Trophoblast cell (in vitro differentiated cells and primary cell): ENCODE measurements around the gene GRK1.

ENCODE experiments used
- DNase-seq, 2 donors: peaks; one replicate each; pipeline ENCODE4 v3.0.0-alpha.2; 2016
- H2AFZ ChIP-seq: 2 replicates; pipeline ENCODE4 v1.6.1; 2013; ENCODE audit warnings: low read length, moderate library complexity, mild to moderate bottlenecking; ENCODE audit not compliant: insufficient read depth, poor library complexity
- H2AK5ac ChIP-seq: 2 replicates; pipeline ENCODE4 v1.6.1; 2013; ENCODE audit warnings: mild to moderate bottlenecking, low read length
- H2BK120ac ChIP-seq: 2 replicates; pipeline ENCODE4 v1.6.1; 2013; ENCODE audit warnings: low read length, mild to moderate bottlenecking, moderate library complexity; ENCODE audit not compliant: insufficient read depth, poor library complexity
- H2BK12ac ChIP-seq: 2 replicates; pipeline ENCODE4 v1.6.1; 2013; ENCODE audit warnings: mild to moderate bottlenecking, low read length, moderate library complexity
- H2BK5ac ChIP-seq: 2 replicates; pipeline ENCODE4 v1.6.1; 2013; ENCODE audit warnings: low read length, low read depth, moderate library complexity, mild to moderate bottlenecking; ENCODE audit not compliant: poor library complexity
- H3K14ac ChIP-seq: 2 replicates; pipeline ENCODE4 v1.6.1; 2013; ENCODE audit warnings: mild to moderate bottlenecking, low read length
- H3K18ac ChIP-seq: 2 replicates; pipeline ENCODE4 v1.6.1; 2013; ENCODE audit warnings: mild to moderate bottlenecking, low read length
- H3K23ac ChIP-seq: 2 replicates; pipeline ENCODE4 v1.6.1; 2013; ENCODE audit warnings: low read length
- H3K27ac ChIP-seq: 2 replicates; pipeline ENCODE4 v1.5.1; 2013; ENCODE audit warnings: low read depth, mild to moderate bottlenecking, inconsistent platforms, low read length, moderate library complexity
- H3K27me3 ChIP-seq: 2 replicates; pipeline ENCODE4 v1.6.1; 2013; ENCODE audit warnings: inconsistent platforms, mild to moderate bottlenecking, low read length, moderate library complexity; ENCODE audit not compliant: insufficient read depth
- H3K36me3 ChIP-seq, 2 experiments: 1 replicate in 1 of 2; 2 replicates in 1 of 2; pipeline ENCODE4 v1.6.1; 2013; ENCODE audit warnings: low read length in 2 of 2, mild to moderate bottlenecking in 2 of 2, moderate library complexity in 1 of 2; ENCODE audit not compliant: insufficient read depth in 2 of 2, control insufficient read depth in 1 of 2
- H3K4ac ChIP-seq: 2 replicates; pipeline ENCODE4 v1.6.1; 2013; ENCODE audit warnings: low read depth, mild to moderate bottlenecking, low read length, moderate library complexity
- H3K4me1 ChIP-seq, 2 experiments: 1 replicate in 1 of 2; 2 replicates in 1 of 2; pipeline ENCODE4 v1.6.1; 2013; ENCODE audit warnings: low read length in 2 of 2, mild to moderate bottlenecking in 2 of 2, moderate library complexity in 1 of 2; ENCODE audit not compliant: insufficient read depth in 2 of 2, control insufficient read depth in 1 of 2
- H3K4me2 ChIP-seq: 2 replicates; pipeline ENCODE4 v1.6.1; 2013; ENCODE audit warnings: inconsistent platforms, mild to moderate bottlenecking, low read length, moderate library complexity
- H3K4me3 ChIP-seq: 2 replicates; pipeline ENCODE4 v1.5.1; 2013; ENCODE audit warnings: mild to moderate bottlenecking, low read depth, low read length, inconsistent platforms
- H3K79me1 ChIP-seq: one replicate; pipeline ENCODE4 v1.6.1; 2013; ENCODE audit warnings: low read length
- H3K79me2 ChIP-seq: 2 replicates; pipeline ENCODE4 v1.6.1; 2013; ENCODE audit warnings: low read length, mild to moderate bottlenecking; ENCODE audit not compliant: control insufficient read depth, insufficient read depth, poor library complexity
- H3K9ac ChIP-seq: 2 replicates; pipeline ENCODE4 v1.6.1; 2013; ENCODE audit warnings: mild to moderate bottlenecking, low read length
- H3K9me3 ChIP-seq: 2 replicates; pipeline ENCODE4 v1.6.1; 2013; ENCODE audit warnings: low read depth, mild to moderate bottlenecking, control low read depth, inconsistent platforms, low read length; ENCODE audit not compliant: insufficient read depth
- H4K12ac ChIP-seq: 2 replicates; pipeline ENCODE4 v1.6.1; 2013; ENCODE audit warnings: low read depth, mild to moderate bottlenecking, low read length, moderate library complexity
- H4K8ac ChIP-seq: 2 replicates; pipeline ENCODE4 v1.6.1; 2013; ENCODE audit warnings: low read depth, mild to moderate bottlenecking, low read length, moderate library complexity
- H4K91ac ChIP-seq: one replicate; pipeline ENCODE4 v1.6.1; 2013; ENCODE audit warnings: low read depth, mild to moderate bottlenecking, low read length, moderate library complexity
- WGBS: extraction: QIAGEN DNeasy Blood & Tissue Kit; methylation state at CpG from one replicate; pipeline ENCODE4 v1.1.7; 2013; ENCODE audit warnings: missing lambda C conversion rate; ENCODE audit not compliant: insufficient read length, insufficient coverage; ENCODE audit errors: extremely low coverage; 5-methylcytosine and 5-hydroxymethylcytosine counted together

GRK1 gene

DNA sequence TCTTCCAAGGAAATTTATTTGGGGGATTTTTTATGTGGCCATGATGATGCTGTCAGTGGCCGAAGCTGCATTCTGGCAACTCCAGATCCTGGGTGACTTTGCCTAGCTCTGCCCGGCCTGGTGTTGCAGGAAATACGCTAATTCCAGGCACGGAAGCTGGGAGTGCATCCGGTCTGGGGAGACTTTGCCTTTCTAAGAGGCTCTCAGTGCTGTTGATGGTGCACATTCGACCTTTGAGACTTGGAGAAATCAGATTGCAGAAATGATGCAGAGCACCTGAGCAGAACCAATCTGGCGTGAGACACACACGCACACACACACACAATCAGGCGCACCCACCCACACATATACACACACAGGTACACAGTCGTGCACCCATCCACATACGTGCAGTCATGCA lies 86.2 kb downstream of the GRK1 start:
- H4K91ac ChIP-seq: no peak overlapping the region
- no peak for DNase-seq
- WGBS: no CpG with 5 or more reads among the region's 11 CpGs

DNA sequence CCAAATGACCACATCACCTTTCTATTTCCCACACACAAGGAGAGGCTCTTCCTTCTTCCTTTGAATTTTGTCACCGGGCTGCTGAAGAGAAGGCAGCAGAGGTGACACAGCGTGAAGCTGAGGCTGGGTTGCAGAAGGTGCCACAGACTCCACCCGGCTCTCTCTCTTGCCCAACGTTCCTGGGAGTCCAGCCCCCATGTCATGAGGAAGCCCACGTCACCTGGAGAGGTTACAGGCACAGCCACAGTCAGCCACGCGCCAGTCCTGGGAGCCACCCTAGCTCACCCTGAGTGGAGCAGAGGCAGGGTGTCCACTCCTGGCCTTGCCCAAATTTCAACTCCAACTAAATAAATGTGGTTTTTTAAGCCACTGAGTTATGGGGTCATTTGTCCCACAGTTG lies 87.2 kb downstream of the GRK1 start:
- no peak overlapping the region for H3K4me2 ChIP-seq

More for the DNA sequence above, 86.2 kb downstream of the GRK1 start:
- no peak overlapping the region for H3K4ac ChIP-seq
- no peak overlapping the region for H4K8ac ChIP-seq
- no peak overlapping the region for H3K4me2 ChIP-seq
- no peaks in the 10 kb centered on the region for H3K27me3 ChIP-seq
- H3K23ac ChIP-seq: no peak overlapping the region
- H2BK5ac ChIP-seq: no peak overlapping the region
- H3K4me1 ChIP-seq: peaks cover 0 to under 1% of the 10 kb centered on the region in 2 experiments
- H3K9me3 ChIP-seq: peaks cover 15% of the 10 kb centered on the region
- H3K79me1 ChIP-seq: no peaks in the 10 kb centered on the region
- no peak overlapping the region for H3K4me3 ChIP-seq
- no peak overlapping the region for H2BK12ac ChIP-seq
- no peak overlapping the region for H3K27ac ChIP-seq
- no peak overlapping the region for H2BK120ac ChIP-seq
- no peak overlapping the region for H2AFZ ChIP-seq
- H3K18ac ChIP-seq: no peak overlapping the region
- H3K14ac ChIP-seq: no peak overlapping the region
- H4K12ac ChIP-seq: no peak overlapping the region
- no peak overlapping the region for H3K9ac ChIP-seq
- no peaks in the 10 kb centered on the region for H3K36me3 ChIP-seq
- no peak overlapping the region for H2AK5ac ChIP-seq
- no peaks in the 10 kb centered on the region for H3K79me2 ChIP-seq

DNA sequence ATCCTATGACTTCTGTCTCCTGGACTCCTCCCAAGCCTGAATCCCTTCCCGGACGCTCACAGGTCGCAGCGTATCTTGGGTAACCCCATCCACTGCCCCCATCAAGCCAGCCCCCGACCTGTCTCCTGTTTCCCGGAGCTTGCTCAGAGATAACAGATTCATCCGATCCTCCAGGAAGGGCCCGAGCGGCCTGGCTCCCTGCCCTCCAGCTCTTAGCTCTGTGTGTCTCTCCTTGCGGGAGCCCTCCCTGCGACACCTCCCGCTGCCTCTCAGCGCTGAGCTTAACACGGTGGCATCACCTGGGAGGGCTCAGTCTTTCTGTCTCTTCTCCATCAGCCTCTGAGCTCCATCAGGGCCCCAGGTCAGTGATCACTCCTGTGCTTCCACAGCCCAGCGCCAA lies 87.7 kb downstream of the GRK1 start:
- H2AK5ac ChIP-seq: no peak overlapping the region
- H3K27me3 ChIP-seq: no peaks in the 10 kb centered on the region
- H3K9ac ChIP-seq: no peak overlapping the region
- peaks cover 15% of the 10 kb centered on the region for H3K9me3 ChIP-seq
- no peak overlapping the region for H4K12ac ChIP-seq
- no peak overlapping the region for H3K18ac ChIP-seq
- no peak overlapping the region for H2AFZ ChIP-seq
- H3K4me2 ChIP-seq: no peak overlapping the region
- no peak overlapping the region for H3K27ac ChIP-seq
- no peak overlapping the region for H2BK120ac ChIP-seq
- H3K23ac ChIP-seq: no peak overlapping the region
- H2BK5ac ChIP-seq: no peak overlapping the region
- H3K36me3 ChIP-seq: no peaks in the 10 kb centered on the region
- no peak overlapping the region for H3K4me3 ChIP-seq
- no CpG with 5 or more reads among the region's 15 CpGs for WGBS
- DNase-seq: no peak
- no peak overlapping the region for H3K4ac ChIP-seq
- H3K79me1 ChIP-seq: peaks cover 4% of the 10 kb centered on the region
- H4K8ac ChIP-seq: no peak overlapping the region
- H3K4me1 ChIP-seq: peaks cover 0 to 9% of the 10 kb centered on the region in 2 experiments
- no peak overlapping the region for H4K91ac ChIP-seq
- no peak overlapping the region for H2BK12ac ChIP-seq
- peaks cover 2% of the 10 kb centered on the region for H3K79me2 ChIP-seq
- H3K14ac ChIP-seq: no peak overlapping the region

More for the DNA sequence above, 87.2 kb downstream of the GRK1 start:
- Histone ChIP-seq H3K18ac (no peak overlapping the region), H3K4ac (no peak overlapping the region), H2AK5ac (no peak overlapping the region), H3K9me3 (peaks cover 15% of the 10 kb centered on the region), H2BK120ac (no peak overlapping the region), H3K79me2 (peaks cover 2% of the 10 kb centered on the region), H3K9ac (no peak overlapping the region), H3K23ac (no peak overlapping the region), H3K36me3 (no peaks in the 10 kb centered on the region), H3K4me3 (no peak overlapping the region), H2BK12ac (no peak overlapping the region), H3K27me3 (no peaks in the 10 kb centered on the region), H3K79me1 (peaks cover 4% of the 10 kb centered on the region), H2AFZ (no peak overlapping the region), H4K91ac (no peak overlapping the region), H4K12ac (no peak overlapping the region), H2BK5ac (no peak overlapping the region), H3K14ac (no peak overlapping the region), H3K27ac (no peak overlapping the region), H3K4me1 (peaks cover 0 to 7% of the 10 kb centered on the region in 2 experiments), H4K8ac (no peak overlapping the region)
- no peak for DNase-seq
- no CpG with 5 or more reads among the region's 7 CpGs for WGBS

DNA sequence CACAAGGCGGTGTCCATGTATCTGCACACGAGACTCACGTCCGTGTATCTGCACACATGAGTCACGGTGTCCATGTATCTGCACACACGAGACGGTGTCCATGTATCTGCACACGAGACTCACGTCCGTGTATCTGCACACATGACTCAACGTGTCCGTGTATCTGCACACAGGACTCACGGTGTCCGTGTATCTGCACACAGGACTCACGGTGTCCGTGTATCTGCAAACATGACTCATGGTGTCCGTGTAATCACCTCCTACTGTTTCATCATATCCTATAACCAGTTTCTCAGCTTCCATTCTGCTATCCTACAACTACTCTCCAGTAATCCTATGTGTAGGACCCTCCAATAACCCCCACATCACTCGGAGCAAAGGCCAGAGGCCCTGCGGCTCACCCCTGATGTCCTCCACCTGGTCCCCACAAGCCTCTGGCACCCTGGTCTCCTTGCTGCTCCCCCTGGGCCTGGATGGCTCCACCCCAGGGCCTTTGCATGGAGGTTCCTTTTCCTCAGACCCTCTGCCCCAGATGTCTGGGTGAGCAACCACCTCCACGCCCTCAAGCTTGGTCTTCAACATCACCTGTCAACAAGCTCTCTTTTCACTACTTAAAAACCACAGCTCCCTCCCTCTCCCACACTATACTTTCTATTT lies 89.5 kb downstream of the GRK1 start:
- no peak overlapping the region for H3K18ac ChIP-seq
- no peak overlapping the region for H2AFZ ChIP-seq
- H3K23ac ChIP-seq: no peak overlapping the region
- no peak overlapping the region for H4K91ac ChIP-seq
- H4K8ac ChIP-seq: no peak overlapping the region
- H3K4me1 ChIP-seq: peaks cover 0 to 11% of the 10 kb centered on the region in 2 experiments
- no peak overlapping the region for H3K4me3 ChIP-seq
- peaks cover 4% of the 10 kb centered on the region for H3K79me1 ChIP-seq
- H2AK5ac ChIP-seq: no peak overlapping the region
- H2BK5ac ChIP-seq: no peak overlapping the region
- peaks cover 2% of the 10 kb centered on the region for H3K79me2 ChIP-seq
- no CpG with 5 or more reads among the region's 20 CpGs for WGBS
- H4K12ac ChIP-seq: no peak overlapping the region
- peaks cover 3% of the 10 kb centered on the region for H3K9me3 ChIP-seq
- H3K9ac ChIP-seq: no peak overlapping the region
- H3K4me2 ChIP-seq: no peak overlapping the region
- no peaks in the 10 kb centered on the region for H3K27me3 ChIP-seq
- H3K4ac ChIP-seq: no peak overlapping the region
- H2BK12ac ChIP-seq: no peak overlapping the region
- no peak overlapping the region for H3K27ac ChIP-seq
- H3K14ac ChIP-seq: no peak overlapping the region
- no peak overlapping the region for H2BK120ac ChIP-seq
- DNase-seq: peak in 1 of 2 donors; percentile 7
- no peaks in the 10 kb centered on the region for H3K36me3 ChIP-seq
